ENCODE results near the gene FAM83F. TPM values are rescaled to one million over a fixed set of nuclear protein-coding genes. Genes with fewer than 3 reads are reported as not detected.

Gene FAM83F
- total RNA-seq, 1 experiment from 2014 or later = 21.0 TPM

DNA sequence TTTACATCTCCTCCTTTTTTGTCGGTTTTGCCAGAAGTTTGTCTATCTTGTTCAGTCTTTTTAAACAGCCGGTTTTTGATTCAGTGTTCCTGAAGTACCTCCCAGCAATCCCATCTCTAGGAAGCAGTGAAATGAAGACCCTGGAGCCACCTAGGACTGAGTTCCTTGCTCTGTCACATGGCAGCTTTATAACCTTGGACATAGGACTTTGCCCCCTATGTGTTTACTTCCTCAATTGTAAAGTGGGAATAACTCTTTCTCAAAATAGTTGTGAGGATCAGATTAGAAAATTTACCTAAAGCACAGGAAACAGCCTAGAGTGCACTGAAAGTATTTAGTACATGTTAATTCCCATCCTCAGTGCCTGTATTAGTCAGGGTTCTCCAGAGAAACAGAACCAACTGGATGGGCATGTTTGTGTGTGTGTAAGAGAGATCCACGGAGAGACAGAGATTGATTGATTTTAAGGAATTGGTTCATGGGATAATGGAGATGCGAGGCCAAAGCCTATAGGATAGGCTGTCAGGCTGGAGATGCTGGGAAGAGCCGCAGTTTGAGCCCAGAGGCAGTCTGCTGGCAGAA, 20.0 kb downstream of the FAM83F start:
- no peak for DNase-seq
- TF ChIP-seq, protein P1, sequence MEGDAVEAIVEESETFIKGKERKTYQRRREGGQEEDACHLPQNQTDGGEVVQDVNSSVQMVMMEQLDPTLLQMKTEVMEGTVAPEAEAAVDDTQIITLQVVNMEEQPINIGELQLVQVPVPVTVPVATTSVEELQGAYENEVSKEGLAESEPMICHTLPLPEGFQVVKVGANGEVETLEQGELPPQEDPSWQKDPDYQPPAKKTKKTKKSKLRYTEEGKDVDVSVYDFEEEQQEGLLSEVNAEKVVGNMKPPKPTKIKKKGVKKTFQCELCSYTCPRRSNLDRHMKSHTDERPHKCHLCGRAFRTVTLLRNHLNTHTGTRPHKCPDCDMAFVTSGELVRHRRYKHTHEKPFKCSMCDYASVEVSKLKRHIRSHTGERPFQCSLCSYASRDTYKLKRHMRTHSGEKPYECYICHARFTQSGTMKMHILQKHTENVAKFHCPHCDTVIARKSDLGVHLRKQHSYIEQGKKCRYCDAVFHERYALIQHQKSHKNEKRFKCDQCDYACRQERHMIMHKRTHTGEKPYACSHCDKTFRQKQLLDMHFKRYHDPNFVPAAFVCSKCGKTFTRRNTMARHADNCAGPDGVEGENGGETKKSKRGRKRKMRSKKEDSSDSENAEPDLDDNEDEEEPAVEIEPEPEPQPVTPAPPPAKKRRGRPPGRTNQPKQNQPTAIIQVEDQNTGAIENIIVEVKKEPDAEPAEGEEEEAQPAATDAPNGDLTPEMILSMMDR (IDR thresholded peaks at IDR 0.05; ENCODE audit: unreplicated experiment) = no peak
- Mint-ChIP-seq H3K9me3 (ENCODE audit: low read depth, unreplicated experiment) (no peaks in the 10 kb centered on the region), H3K4me3 (ENCODE audit: low read depth, unreplicated experiment) (no peak overlapping the region), H3K27ac (ENCODE audit: unreplicated experiment) (no peak overlapping the region), H3K36me3 (ENCODE audit: insufficient read depth, unreplicated experiment) (no peaks in the 10 kb centered on the region), H3K27me3 (ENCODE audit: unreplicated experiment) (no peaks in the 10 kb centered on the region), H3K4me1 (ENCODE audit: low read depth, unreplicated experiment) (peaks cover 20% of the 10 kb centered on the region)
- CTCF ChIA-PET = no interaction called here
- intact Hi-C loops (cut with micrococcal nuclease; ENCODE audit: unreplicated experiment) = no loop called here
- no TSS peak for BruUV-seq (replicated peaks)

DNA sequence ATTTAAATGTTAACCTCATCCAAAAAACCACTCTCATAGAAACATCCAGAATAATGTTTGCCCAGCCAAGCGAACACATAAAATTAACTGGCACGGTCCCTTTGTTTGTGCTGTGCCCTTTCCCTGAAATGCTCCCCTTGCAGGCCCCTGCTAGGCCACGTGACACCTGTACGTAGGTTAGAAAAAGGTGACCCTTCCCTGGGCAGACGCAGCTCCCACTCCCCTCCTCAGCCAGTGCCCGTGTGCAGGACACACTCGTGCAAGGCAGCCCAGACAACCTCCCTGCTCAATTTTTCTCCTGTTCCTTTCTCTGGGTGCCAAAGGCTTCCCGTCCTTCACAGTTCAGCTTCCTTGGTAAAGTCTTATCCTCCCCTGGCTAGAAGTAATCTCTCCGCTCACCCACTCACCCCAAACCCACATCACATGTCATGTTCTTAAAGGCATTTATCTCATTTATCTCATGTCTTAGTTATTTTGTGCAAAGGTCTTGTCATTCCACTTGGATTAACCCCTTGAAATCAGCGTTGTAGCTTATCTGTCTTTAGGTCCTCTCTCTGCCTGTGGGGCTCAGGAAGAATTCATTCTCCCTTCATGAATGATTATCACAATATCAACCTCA, 20.7 kb downstream of the FAM83F start:
- no peak overlapping the region for H3K4me3 Mint-ChIP-seq (ENCODE audit: low read depth, unreplicated experiment)
- TF ChIP-seq, protein P1 (IDR thresholded peaks at IDR 0.05; ENCODE audit: unreplicated experiment) = no peak
- no TSS peak for BruUV-seq (replicated peaks)
- peaks cover 20% of the 10 kb centered on the region for H3K4me1 Mint-ChIP-seq (ENCODE audit: low read depth, unreplicated experiment)
- no peaks in the 10 kb centered on the region for H3K27me3 Mint-ChIP-seq (ENCODE audit: unreplicated experiment)
- no peak overlapping the region for H3K27ac Mint-ChIP-seq (ENCODE audit: unreplicated experiment)
- intact Hi-C loops (cut with micrococcal nuclease; ENCODE audit: unreplicated experiment) = no loop called here
- H3K36me3 Mint-ChIP-seq (ENCODE audit: insufficient read depth, unreplicated experiment) = no peaks in the 10 kb centered on the region
- no peak for DNase-seq
- H3K9me3 Mint-ChIP-seq (ENCODE audit: low read depth, unreplicated experiment) = no peaks in the 10 kb centered on the region
- CTCF ChIA-PET = no interaction called here

DNA sequence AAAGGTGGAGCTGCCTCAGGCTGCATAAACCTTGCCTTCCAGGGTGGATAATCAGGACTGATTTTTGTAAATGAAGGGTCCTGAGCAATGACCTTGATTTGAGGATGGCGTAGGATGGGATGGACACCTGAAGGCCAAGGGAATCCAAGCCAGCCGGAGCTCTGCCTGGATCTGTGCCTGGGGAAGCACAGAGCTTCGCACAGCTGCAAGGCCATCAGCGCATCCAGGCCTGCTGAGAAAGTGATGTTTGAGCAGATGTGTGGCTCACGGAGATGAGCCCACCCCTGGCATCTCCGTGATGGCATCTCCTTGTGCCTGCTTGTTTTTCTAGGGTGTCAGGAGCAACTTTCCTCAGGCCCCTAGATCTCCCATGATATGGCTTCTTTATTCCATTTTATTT, 23.3 kb downstream of the FAM83F start:
- H3K4me3 Mint-ChIP-seq (ENCODE audit: low read depth, unreplicated experiment) = no peak overlapping the region
- no peak for DNase-seq
- no peaks in the 10 kb centered on the region for H3K9me3 Mint-ChIP-seq (ENCODE audit: low read depth, unreplicated experiment)
- H3K27ac Mint-ChIP-seq (ENCODE audit: unreplicated experiment) = no peak overlapping the region
- intact Hi-C loops (cut with micrococcal nuclease; ENCODE audit: unreplicated experiment) = no loop called here
- H3K4me1 Mint-ChIP-seq (ENCODE audit: low read depth, unreplicated experiment) = peaks cover 20% of the 10 kb centered on the region
- H3K27me3 Mint-ChIP-seq (ENCODE audit: unreplicated experiment) = no peaks in the 10 kb centered on the region
- H3K36me3 Mint-ChIP-seq (ENCODE audit: insufficient read depth, unreplicated experiment) = no peaks in the 10 kb centered on the region
- CTCF ChIA-PET = no interaction called here
- BruUV-seq (replicated peaks) = no TSS peak
- TF ChIP-seq, protein P1 (IDR thresholded peaks at IDR 0.05; ENCODE audit: unreplicated experiment) = no peak

DNA sequence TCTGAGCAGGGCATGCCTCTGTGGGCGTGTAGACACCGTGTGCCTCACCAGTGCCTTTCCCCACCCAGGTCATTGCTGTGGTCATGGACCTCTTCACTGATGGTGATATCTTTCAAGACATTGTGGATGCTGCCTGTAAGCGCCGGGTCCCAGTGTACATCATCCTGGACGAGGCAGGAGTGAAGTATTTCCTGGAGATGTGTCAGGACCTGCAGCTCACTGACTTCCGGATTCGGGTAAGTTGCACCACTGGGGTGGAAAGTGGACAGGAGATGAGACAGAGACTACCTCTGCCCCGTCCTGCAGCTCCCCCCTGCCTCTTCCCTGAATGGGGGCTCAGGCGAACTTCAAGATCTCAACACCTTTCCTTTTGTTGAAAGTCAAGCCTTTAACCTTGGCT, 24.3 kb downstream of the FAM83F start:
- DNase-seq = no peak
- BruUV-seq (replicated peaks) = no TSS peak
- H3K36me3 Mint-ChIP-seq (ENCODE audit: insufficient read depth, unreplicated experiment) = peaks cover 7% of the 10 kb centered on the region
- intact Hi-C loops (cut with micrococcal nuclease; ENCODE audit: unreplicated experiment) = no loop called here
- no peaks in the 10 kb centered on the region for H3K9me3 Mint-ChIP-seq (ENCODE audit: low read depth, unreplicated experiment)
- no peaks in the 10 kb centered on the region for H3K27me3 Mint-ChIP-seq (ENCODE audit: unreplicated experiment)
- H3K4me1 Mint-ChIP-seq (ENCODE audit: low read depth, unreplicated experiment) = peaks cover 19% of the 10 kb centered on the region
- no peak overlapping the region for H3K27ac Mint-ChIP-seq (ENCODE audit: unreplicated experiment)
- TF ChIP-seq, protein P1 (IDR thresholded peaks at IDR 0.05; ENCODE audit: unreplicated experiment) = no peak
- CTCF ChIA-PET = no interaction called here
- H3K4me3 Mint-ChIP-seq (ENCODE audit: low read depth, unreplicated experiment) = no peak overlapping the region

Measured in Calu3 (cell line).